LHCN-M2 (cell line): ENCODE results near the gene LINC01488. TPM values are rescaled to one million over a fixed set of nuclear protein-coding genes. Genes with fewer than 3 reads are reported as not detected.
A peak's percentile ranks its signal among the peaks of the same experiment; 100 is the strongest.

Source experiments
- DNase-seq: peaks from one replicate; pipeline ENCODE4 v3.0.0-alpha.2; 2012; ENCODE audit warnings: low read depth
- total RNA-seq: library from RNA; depleted of rRNA; stranded (reverse); fragments of >200 nt; gene quantifications from 2 replicates; pipeline ENCODE4 v1.2.3, GENCODE V29; 2014

Gene LINC01488
- total RNA-seq, 1 experiment from 2014 or later = not detected

- no peak for DNase-seq
Observed at GRCh38 chr11:69509846-69510390, 28.5 kb downstream of the LINC01488 start.

- peak; percentile 45 for DNase-seq
Observed at GRCh38 chr11:69510471-69511357, 29.3 kb downstream of the LINC01488 start.

GRCh38 chr11:69511358-69512055 lies 30.0 kb downstream of the LINC01488 start:
- no peak for DNase-seq

GRCh38 chr11:69512136-69512535 lies 30.7 kb downstream of the LINC01488 start:
- DNase-seq = no peak

GRCh38 chr11:69512790-69513189 lies 31.3 kb downstream of the LINC01488 start:
- DNase-seq = no peak

- no peak for DNase-seq
Observed at GRCh38 chr11:69513196-69513595, 31.7 kb downstream of the LINC01488 start.

- no peak for DNase-seq
Observed at GRCh38 chr11:69513663-69514224, 32.3 kb downstream of the LINC01488 start.

- no peak for DNase-seq
Observed at GRCh38 chr11:69514771-69515170, 33.3 kb downstream of the LINC01488 start.

GRCh38 chr11:69515271-69516245 lies 34.1 kb downstream of the LINC01488 start:
- DNase-seq = no peak

GRCh38 chr11:69516526-69516925 lies 35.1 kb downstream of the LINC01488 start:
- DNase-seq = peak; percentile 30

- DNase-seq = peak; percentile 83
Observed at GRCh38 chr11:69518081-69518950, 36.9 kb downstream of the LINC01488 start.

GRCh38 chr11:69520186-69520916 lies 38.9 kb downstream of the LINC01488 start:
- no peak for DNase-seq

GRCh38 chr11:69521457-69521856 lies 40.0 kb downstream of the LINC01488 start:
- no peak for DNase-seq

GRCh38 chr11:69523453-69523852 lies 42.0 kb downstream of the LINC01488 start:
- DNase-seq = no peak

- DNase-seq = no peak
Observed at GRCh38 chr11:69524291-69524882, 42.9 kb downstream of the LINC01488 start.

GRCh38 chr11:69524991-69525411 lies 43.5 kb downstream of the LINC01488 start:
- no peak for DNase-seq

GRCh38 chr11:69525516-69526452 lies 44.3 kb downstream of the LINC01488 start:
- DNase-seq = no peak

GRCh38 chr11:69526453-69526810 lies 45.0 kb downstream of the LINC01488 start:
- DNase-seq = no peak
